ENCODE data around the gene FOXP1.

The FOXP1 gene

DNA sequence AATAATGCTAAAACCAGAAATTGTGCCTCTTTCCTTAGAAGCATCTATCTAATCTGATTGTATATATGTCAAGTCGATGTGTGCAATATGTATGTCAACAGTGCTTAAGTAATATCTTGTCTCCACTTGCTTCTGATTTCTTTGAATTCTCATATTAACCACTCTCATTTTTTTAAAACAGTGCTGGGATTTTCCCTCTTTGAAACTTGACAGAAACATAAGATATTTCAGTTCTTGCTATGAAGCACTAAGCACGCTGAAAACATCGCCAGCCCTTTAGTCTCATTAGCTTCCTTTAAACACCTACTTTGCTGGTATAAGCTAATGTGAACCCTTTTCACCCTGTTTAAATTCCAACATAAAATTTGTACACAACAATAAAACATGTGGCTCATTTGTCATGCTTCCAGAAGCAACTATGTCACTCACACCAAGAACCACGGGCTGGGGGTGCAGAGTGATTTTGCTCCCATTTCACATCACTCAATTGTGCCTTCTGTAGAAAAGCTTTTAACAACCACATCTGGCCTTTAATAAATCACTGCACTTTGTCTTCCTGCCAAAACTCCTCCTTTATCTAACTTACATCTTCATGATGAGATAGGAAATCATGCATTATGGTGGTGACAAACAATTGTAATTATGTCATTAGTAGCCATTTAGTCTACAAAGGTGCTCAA, 185.2 kb downstream of the FOXP1 start:
- peak; percentile 38 for DNase-seq (ENCODE audit: low spot score)

DNA sequence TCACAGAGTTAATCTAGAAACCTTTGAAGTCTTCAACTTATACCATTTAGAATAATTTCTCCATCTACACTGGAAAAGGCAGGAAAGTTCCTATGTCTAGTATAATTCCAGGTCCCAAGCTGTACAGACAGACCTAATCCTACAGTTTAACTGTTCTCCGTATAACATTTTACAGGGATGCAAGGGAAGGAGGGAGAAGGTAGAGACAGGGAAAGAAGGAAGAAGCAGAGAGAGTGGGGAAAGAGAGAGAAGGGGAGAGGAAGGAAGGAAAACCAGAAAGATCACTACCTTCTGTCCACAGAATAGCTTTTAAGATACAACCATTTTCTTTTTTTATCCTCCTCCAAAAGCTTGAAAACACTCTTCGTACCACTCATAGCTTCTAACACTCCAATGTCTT, 185.8 kb downstream of the FOXP1 start:
- DNase-seq (ENCODE audit: low spot score), result no peak

DNA sequence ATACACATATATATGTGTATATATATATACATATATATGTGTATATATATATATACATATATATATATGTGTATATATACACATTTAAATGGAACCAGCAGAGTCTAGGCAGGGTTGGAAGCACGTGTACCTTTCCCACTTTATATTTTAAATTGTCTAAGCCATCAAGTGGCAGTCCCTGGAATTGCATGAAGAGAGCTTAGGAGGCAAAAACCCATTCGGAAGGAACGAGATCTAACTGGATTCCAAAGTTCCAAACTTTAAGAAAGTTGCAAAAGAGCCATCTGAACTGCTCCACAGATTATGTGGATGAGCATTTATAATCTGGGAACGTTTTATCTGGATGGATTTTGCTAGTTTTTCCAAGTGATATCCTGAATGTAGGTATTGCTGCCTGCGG, 186.5 kb downstream of the FOXP1 start:
- no peak for DNase-seq (ENCODE audit: low spot score)

DNA sequence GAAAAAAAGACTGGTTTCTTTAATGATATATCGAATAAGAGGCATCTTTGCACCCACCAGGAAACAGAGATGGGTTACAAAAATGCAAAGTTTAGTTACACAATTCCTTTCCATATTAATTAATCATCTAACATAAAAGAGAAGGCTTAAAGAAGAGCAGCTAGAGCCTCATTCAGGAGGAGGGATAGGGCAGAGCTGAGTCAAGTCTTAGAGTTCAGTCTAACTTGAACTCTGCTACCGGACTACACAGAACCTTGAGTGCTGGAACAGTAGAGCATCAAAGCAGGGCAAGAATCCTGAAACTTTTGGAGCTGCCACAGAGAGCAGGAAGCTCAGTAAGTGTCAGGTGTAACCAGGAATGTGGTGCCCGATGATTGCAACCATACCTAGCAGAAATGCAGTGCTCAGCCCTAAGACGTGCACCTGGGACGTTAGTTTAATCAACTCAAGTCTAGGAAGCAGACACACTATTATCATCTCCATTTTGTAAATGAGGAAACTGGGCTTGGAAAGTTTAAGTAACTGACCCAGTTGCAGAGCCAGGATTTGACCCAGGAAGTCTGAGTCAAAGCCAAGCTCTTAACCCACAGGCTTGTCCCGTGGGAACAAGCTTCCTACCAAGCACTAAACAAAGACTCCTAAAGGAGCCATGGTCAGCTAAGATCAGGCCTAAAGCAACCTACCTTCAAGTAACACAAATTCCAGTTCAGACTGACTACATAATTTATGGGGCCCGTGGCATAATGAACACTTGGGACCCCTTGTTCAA, 187.4 kb downstream of the FOXP1 start:
- DNase-seq (ENCODE audit: low spot score), result no peak

DNA sequence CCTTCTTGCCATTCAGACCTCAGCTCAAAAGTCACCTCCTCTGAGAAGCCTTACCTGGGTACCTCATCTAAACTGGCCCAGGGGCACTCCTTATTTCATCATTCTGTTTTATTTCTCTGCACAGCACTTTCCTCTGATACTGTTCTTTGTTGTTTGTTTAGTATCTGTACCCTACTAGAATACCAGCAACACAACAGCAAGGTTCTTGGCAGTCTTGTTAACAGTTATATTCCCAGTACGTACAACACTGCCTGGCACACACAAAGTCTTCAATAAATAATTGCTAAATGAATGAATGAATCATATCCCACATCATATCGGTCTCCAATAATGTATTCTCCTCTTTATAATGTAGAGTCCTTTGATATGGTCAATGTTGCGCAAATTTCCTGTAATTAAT, 188.1 kb downstream of the FOXP1 start:
- DNase-seq (ENCODE audit: low spot score), result no peak

DNA sequence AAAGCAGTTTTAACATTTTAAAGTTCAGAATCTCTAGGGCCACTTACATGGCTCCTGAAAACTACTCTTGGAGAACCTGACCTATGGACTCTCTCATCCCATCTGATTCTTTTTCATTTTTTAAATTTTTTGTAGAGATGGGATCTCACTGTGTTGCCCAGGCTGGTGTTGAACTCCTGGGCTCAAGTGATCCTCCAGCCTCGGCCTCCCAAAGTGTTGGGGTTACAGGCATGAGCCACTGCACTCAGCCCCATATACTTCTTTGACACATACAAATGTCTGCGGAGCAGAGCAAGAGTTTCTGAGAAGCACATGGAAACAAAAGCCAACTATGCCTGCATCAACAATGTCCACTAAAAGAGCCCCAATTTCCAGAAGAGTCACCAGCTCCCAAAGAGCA, 189.8 kb downstream of the FOXP1 start:
- no peak for DNase-seq (ENCODE audit: low spot score)

DNA sequence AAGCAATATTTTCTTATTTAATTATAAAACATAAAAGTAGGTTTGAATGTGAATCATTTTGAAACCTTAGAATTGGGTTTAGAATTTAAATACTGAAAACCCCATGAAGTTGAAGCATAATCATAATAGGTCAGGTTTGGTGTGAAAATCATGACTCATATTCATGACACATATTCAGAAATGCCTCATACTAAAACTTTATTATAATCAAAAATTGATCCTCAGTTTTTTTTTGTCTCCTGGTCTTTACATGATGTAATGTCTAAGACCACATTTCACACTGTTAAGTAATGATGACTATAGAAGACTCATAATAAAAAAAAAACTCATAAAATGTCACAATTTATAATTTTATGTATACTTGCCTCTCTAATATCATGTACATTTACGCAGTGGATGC, 190.4 kb downstream of the FOXP1 start:
- DNase-seq (ENCODE audit: low spot score), result no peak

DNA sequence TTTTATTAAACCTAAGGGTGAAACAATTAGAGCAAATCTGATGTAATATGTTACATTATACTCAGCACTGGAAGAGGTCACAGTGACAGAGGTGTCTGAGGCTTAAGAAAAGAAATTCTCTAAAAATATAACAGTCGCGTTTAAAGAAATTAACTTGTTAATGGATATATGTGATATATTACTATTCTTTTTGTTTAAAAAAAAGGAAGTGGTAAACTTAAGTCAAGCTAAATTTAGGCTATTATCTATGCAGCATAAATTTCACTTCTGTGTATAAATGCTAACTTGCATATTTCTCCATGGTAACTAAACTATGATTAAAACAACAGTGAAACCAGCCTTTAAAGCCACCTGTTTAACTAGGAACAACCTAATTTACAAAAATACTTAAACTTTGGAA, 191.3 kb downstream of the FOXP1 start:
- DNase-seq (ENCODE audit: low spot score), result no peak

DNA sequence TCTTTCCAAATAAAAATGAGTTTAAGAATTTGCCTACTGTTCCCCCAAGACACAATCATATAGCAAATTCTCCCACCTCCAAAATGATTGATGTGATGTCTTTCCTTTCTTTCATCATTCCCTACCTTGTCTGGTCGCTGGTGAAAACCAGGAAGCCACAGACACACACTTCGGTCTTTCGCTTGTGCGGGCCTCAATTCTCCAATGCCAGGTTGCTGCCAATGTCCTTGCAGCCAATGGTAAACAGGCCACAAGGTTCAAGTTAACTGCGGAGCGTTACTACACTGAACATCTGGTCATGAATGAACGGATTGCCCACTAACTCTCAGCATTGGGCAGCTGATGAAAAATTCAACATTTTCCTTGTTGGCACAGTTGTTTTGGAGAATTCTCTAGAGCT, 192.2 kb downstream of the FOXP1 start:
- DNase-seq (ENCODE audit: low spot score), result no peak

DNA sequence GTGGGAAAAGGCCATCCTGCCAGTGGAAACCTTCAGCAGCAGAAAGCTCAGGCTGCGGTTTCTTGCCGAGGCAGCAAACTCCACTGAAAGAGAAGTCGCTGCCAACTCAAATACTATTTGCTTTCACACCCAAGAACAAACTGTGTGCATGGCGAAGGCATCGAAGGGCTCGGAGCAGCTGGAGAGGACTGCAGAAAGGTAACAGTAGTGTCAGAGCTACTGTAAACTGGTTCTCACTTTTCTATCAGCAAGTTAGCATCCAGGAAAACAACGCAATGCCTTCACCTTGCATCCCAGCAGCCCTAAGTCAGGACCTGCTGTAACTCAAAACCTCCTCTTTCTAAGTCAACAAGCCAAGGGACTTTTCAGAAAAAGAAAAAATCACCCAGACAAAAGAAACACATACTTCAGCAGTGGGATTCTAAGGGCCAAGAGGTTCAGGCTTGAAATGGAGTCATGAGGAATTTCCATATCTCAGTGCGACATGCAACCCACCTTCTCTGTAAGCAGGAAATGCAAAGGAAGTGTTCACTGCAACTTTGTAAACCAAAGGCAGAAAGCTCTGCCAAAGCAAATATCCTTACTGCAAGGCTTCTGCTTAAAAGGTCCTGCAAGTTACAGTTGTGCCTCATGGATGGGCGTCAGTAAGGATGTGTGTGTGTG, 193.5 kb downstream of the FOXP1 start:
- peak; percentile 38 for DNase-seq (ENCODE audit: low spot score)

DNA sequence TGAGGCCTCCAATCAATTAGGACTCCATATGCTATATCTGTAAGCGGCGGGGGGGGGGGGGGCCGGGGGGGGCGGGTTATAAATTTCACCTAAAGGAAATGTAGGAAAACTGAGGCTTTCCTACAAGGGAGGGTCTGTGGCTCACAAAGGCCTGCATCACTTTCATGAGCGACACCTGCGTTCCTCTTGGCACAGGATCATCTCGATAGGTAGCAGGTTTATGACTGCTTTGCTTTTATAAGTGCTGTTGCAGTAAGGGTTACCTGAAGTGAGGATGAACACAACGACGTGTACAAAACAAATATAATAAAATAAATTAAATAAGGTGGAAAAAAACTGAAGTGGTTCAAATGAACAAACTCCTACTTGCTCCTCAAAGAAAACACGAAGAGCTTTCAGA, 194.3 kb downstream of the FOXP1 start:
- DNase-seq (ENCODE audit: low spot score), result no peak

DNA sequence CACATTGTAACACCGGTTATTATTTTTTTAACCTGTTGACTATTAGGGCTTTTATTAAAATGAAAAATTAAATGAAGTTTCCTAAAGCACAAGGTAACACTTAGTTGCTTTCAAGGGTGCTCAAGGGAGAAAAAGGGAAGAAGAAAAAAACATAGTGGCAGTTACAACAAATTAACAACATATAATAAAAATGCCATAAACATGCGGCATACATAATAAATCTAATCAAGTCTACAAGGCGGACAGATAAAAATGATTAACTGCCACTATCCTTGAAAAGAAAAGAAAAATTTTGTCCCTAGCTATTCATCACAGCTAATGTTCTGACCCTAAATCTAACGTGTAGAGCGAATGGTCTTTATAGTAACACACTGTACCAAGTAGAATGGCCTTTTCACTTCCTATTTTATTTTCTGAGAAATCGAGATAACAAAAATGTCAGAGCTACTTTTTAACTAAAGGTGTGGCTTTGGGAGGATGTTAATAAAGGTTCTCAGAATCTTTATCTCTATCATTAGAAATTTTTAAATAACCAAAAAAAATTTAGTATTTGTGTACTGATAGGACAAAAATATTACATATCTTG, 194.9 kb downstream of the FOXP1 start:
- DNase-seq (ENCODE audit: low spot score), result no peak

DNA sequence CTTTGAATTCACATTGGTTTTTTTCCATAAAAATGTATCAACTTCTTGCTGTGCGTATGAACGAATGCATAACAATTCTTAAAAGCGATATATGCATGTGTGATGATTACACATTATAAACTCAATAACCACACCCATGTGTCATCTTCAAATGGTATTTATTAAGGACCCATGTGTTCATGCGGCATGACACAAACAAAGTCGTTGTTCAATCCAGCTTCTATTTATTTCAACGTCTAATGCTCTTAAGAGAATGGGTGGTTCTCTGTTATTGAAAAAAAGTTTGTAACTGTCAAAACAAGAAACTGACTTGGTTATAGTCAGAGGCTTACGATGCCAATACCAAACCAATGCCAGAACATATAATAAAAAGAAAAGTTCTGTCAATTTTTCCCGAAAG, 195.9 kb downstream of the FOXP1 start:
- DNase-seq (ENCODE audit: low spot score), result no peak

DNA sequence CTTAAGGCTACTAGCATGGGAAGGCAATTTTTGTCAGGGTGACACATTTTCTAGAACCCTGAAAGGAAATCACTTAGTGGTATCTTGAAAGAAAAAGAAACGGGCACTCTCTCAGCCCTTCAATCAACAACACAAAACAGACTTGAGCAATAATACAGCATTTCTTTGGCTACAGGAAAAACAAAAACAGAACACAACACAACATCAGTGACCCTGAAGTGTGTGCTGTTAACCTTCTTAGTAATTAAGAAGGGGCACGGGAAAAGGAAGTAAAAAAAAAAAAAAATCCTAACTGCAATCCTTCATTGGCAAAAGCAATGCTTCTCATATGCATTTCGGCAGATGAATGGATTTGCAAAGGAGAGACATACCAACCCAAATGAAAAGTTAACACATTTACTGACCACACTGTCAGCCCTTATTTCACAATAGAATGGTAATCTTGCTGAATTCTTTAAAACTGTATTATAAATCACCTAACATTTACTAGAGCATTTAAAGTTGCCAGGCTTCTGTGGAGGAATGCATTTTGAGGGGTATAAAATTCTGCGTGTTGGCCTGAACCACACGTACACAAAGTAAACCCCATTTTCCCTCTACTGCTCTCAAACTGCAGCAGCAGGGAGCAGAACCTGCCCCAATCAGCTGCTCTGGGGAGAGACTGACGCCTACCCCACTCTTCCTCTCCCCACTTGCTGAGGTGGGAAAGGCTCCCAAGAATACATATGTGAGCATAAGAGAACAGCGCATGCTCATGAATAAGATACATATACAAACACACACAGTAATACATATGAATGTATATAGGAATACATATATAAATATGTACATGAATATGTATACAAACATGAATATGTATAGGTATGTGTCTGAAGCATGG, 198.5 kb downstream of the FOXP1 start:
- DNase-seq (ENCODE audit: low spot score), result no peak

DNA sequence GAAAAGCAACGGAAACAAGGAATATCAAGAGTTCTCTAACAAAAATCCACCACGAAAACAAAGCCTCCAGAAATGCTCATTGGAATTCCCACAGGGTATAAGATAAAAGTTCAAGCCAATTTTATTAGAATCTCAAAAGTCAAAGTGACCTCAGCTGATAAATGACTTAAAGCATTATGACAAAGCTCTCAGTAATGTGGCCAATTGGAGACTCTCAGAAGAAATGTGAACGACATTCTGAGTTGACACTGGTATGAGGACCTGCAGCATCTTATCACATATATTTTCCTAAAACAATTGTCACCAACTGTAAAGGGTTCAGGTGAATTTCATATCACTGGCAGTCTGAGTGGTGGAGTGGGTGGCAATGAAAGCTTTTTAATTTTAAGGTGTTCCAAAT, 199.1 kb downstream of the FOXP1 start:
- DNase-seq (ENCODE audit: low spot score), result no peak

DNA sequence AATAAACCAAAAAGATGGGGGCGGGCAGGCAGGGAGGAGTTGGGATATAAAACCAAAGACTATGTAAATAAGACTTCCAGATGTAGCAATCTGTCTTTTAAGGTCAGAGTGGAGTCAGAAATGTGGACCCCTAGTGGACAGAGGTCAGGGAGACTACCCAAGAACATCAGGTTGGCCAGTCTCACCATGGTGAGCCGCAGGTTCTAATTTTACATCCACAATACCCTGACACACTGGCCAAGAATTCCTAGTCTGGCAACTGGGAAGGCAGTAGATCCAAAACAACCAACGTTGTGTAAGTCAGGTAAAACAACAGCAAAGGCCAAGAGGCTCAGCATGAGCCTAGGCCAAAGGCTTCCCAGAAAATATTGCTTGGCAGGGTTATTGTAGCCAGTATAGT, 203.4 kb downstream of the FOXP1 start:
- DNase-seq (ENCODE audit: low spot score), result no peak

DNA sequence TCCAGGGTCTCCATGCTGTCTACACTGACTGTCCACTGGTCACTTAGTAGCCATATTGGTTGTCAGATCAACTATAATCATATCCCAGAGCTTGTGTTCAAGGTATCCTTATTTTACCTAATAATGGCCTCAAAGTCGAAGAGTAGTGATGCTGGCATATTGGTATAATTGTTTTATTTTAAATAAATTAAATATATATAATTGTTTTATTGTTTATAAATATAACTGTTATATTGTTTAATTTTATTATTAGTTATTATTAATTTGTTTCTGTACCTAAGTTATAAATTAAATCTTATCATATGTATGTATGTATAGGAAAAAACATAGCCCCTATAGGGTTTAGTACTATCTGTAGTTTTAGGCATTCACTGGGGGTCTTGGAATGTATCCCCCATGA, 205.0 kb downstream of the FOXP1 start:
- no peak for DNase-seq (ENCODE audit: low spot score)

DNA sequence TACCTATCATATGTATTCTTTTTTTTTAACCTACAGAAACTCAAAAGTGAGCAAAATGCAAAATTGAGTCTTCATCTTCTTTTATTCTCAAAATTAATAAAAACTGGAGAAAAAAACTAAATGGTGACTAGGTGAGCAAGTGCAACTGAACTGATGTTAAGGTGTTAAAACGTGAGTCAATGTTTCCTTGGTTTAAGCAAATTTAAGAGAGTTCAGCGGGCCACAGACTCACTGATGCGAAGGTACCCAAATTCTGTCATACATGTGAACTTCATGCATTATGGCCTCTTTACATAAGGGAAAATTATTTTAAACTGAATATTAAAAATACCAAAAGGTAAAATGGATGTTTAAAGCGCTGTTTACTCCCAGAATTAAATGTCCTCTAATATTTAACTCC, 206.6 kb downstream of the FOXP1 start:
- no peak for DNase-seq (ENCODE audit: low spot score)

DNA sequence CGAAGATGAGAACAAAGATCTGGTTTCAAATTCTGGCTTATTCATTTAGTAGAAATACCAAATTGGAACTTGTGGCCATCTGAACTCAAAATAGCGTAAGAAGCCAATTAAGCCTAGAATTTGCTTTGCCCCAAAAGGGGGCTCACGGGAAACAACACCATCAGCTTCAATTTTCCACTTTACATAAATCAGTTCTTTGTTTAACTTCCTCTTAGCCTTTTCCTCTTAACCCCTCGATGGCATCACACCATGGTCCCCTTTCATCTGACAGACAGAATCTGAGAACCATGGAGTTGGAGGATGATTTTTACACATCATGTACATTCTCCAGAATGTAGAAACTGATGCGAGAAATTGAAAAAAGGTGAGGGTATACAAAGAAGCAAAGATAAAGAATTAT, 207.0 kb downstream of the FOXP1 start:
- no peak for DNase-seq (ENCODE audit: low spot score)

DNA sequence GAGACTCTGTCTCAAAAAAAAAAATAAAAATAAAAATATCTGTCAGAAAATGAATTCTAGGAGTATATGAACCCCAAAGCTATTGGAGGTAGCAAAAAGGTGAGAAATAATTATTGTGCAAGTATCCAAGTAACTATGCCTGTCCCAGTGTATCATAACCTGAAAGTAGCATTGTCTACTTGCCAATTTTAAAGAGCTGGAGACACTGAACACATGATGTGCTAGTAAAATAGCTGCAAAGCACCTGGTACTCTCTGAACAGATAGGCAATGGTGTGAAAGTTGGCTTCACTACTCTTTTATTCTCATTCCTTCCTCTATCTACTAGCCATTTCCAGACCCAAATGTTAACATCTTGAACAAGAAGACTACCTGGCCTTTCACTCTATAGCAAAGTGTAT, 208.9 kb downstream of the FOXP1 start:
- no peak for DNase-seq (ENCODE audit: low spot score)

DNA sequence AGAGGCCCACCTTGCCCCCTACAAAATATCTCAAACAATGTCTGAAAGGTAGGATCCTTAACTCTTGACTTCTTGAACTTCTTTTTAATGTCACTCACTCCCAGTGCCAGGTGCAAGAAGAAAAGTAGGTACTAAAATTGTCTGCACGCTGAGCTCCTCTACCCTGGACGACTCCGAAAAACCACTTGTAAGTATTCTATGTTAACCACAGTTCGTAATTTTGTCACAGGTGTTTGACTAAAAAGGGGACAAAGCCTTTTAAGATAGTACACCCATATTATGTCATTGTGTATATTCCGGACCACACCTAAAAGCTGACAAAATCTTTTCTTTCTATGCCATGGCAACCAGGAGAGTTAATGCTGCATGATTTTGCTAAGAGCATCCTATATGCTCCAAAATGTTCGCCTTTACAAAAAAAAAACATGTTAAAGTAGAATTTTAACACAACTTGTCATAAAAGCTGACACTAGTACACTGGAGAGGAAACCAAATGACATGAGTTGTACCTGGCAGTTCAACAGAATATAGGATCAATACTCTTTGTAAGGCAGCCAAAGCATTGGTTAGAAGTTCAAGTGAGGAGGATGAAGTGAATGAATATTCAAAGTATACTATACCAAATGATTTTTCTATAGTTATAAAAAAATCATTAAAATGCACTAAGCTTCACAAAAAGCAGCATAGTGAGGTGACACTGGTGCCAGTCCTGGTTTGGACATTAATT, 210.5 kb downstream of the FOXP1 start:
- DNase-seq (ENCODE audit: low spot score), result peak; percentile 57
